H1 (cell line): Measurements from ENCODE around the gene TDP1. TPM values are rescaled to one million over a fixed set of nuclear protein-coding genes. Genes with fewer than 3 reads are reported as not detected.

ENCODE experiments used
- CTCF ChIA-PET: fragments of 300-600 bp; sonication (Branson Sonifier 250); formaldehyde crosslinking; loops from one replicate; lab custom pipeline; 2021; ENCODE audit not compliant: partially characterized antibody; lab: Charles Lee
- POLR2A ChIA-PET: fragments of 300-600 bp; sonication (Branson Sonifier 250); formaldehyde crosslinking; loops from one replicate; lab custom pipeline; 2021; ENCODE audit warnings: inconsistent platforms; ENCODE audit not compliant: partially characterized antibody; lab: Charles Lee
- DNase-seq, 2 experiments: peaks; one replicate each; pipeline versions ENCODE4 v3.0.0 to v3.0.0-alpha.2; 2010 to 2022; ENCODE audit warnings: low spot score in 2 of 2, low read depth in 1 of 2, mixed read lengths in 1 of 2
- FAIRE-seq: peaks from 2 replicates; lab custom pipeline; 2011; peaks lifted over from hg19 to GRCh38; lab: Jason Lieb, UNC
- H2AFZ ChIP-seq: 2 replicates; pipeline ENCODE4 v1.8.1; 2012; ENCODE audit warnings: low read length, inconsistent platforms
- H2AK5ac ChIP-seq: 2 replicates; pipeline ENCODE4 v1.6.1; 2013; ENCODE audit warnings: low read depth, low read length
- H2BK120ac ChIP-seq: replicated peaks from 2 replicates; pipeline ENCODE3; 2013; ENCODE audit warnings: low read depth, low read length, inconsistent platforms
- H2BK12ac ChIP-seq: 2 replicates; pipeline ENCODE4 v1.6.1; 2013; ENCODE audit warnings: low read depth, low read length
- H2BK15ac ChIP-seq: 2 replicates; pipeline ENCODE4 v1.6.1; 2013; ENCODE audit warnings: low read length
- H2BK20ac ChIP-seq: 2 replicates; pipeline ENCODE4 v1.6.1; 2013; ENCODE audit warnings: low read length
- H2BK5ac ChIP-seq: 2 replicates; pipeline ENCODE4 v1.6.1; 2013; ENCODE audit warnings: low read depth, low read length
- H3K14ac ChIP-seq: 2 replicates; pipeline ENCODE4 v1.6.1; 2013; ENCODE audit warnings: inconsistent platforms; ENCODE audit not compliant: insufficient read length
- H3K18ac ChIP-seq: 2 replicates; pipeline ENCODE4 v1.6.1; 2013; ENCODE audit warnings: low read length; ENCODE audit errors: extremely low read depth
- H3K23ac ChIP-seq: 2 replicates; pipeline ENCODE4 v1.6.1; 2013; ENCODE audit warnings: inconsistent platforms; ENCODE audit not compliant: insufficient read length
- H3K23me2 ChIP-seq: 2 replicates; pipeline ENCODE4 v1.6.1; 2013; ENCODE audit warnings: low read depth, low read length
- H3K27ac ChIP-seq: 2 replicates; pipeline ENCODE4 v1.6.1; 2011; ENCODE audit warnings: low read depth, low read length, inconsistent platforms
- H3K27me3 ChIP-seq, 4 experiments: replicated peaks in 1 of 4; 1 replicate in 1 of 4; 2 replicates in 3 of 4; pipeline versions ENCODE4 v1.6.1 to v1.8.1; 2011 to 2013; ENCODE audit warnings: low read length in 3 of 4, mild to moderate bottlenecking in 3 of 4, inconsistent platforms in 2 of 4, mixed read lengths in 2 of 4, moderate library complexity in 1 of 4; ENCODE audit not compliant: control insufficient read depth in 3 of 4, insufficient read depth in 3 of 4; ENCODE audit errors: extremely low read depth in 1 of 4
- H3K36me3 ChIP-seq, 4 experiments: 2 replicates each; pipeline versions ENCODE4 v1.6.1 to v1.8.1; 2011 to 2013; ENCODE audit warnings: mild to moderate bottlenecking in 4 of 4, low read length in 3 of 4, moderate library complexity in 2 of 4, control low read depth in 1 of 4, inconsistent platforms in 1 of 4; ENCODE audit not compliant: insufficient read depth in 4 of 4, control insufficient read depth in 2 of 4
- H3K4ac ChIP-seq: replicated peaks from 2 replicates; pipeline ENCODE3; 2013; ENCODE audit warnings: low read length, low read depth, mixed read lengths, inconsistent platforms; ENCODE audit not compliant: insufficient read length
- H3K4me1 ChIP-seq, 4 experiments: replicated peaks in 1 of 4; 1 replicate in 1 of 4; 2 replicates in 3 of 4; pipeline versions ENCODE4 v1.6.1 to v1.8.1; 2011 to 2013; ENCODE audit warnings: low read length in 3 of 4, inconsistent platforms in 2 of 4, mixed read lengths in 1 of 4; ENCODE audit not compliant: insufficient read depth in 4 of 4, control insufficient read depth in 3 of 4
- H3K4me2 ChIP-seq, 2 experiments: 2 replicates each; pipeline versions ENCODE4 v1.6.1 to v1.8.1; 2011 to 2013; ENCODE audit warnings: low read depth in 2 of 2, low read length in 2 of 2, control low read depth in 1 of 2, inconsistent platforms in 1 of 2, mild to moderate bottlenecking in 1 of 2; ENCODE audit not compliant: insufficient read depth in 1 of 2
- H3K4me3 ChIP-seq, 4 experiments: fragments of 200-600, 300-600 bp in 1 of 4; sonication (generic), shearing (Covaris generic), sonication (Bioruptor Twin) in 1 of 4; 2 replicates each; pipeline versions ENCODE4 v1.5.1 to v1.8.1; 2011 to 2016; ENCODE audit warnings: low read length in 4 of 4, low read depth in 3 of 4, control low read depth in 2 of 4, inconsistent platforms in 2 of 4, mild to moderate bottlenecking in 2 of 4, mixed read lengths in 1 of 4, moderate library complexity in 1 of 4; ENCODE audit not compliant: insufficient read depth in 2 of 4; ENCODE audit errors: extremely low read depth in 1 of 4
- H3K56ac ChIP-seq: replicated peaks from 2 replicates; pipeline ENCODE3; 2013; ENCODE audit warnings: low read depth, mild to moderate bottlenecking, mixed read lengths, low read length, inconsistent platforms; ENCODE audit not compliant: insufficient read length
- H3K79me1 ChIP-seq: 2 replicates; pipeline ENCODE4 v1.6.1; 2013; ENCODE audit warnings: low read depth, low read length, control low read depth
- H3K79me2 ChIP-seq, 2 experiments: 2 replicates each; pipeline versions ENCODE4 v1.6.1 to v1.8.1; 2012 to 2013; ENCODE audit warnings: low read length in 2 of 2, mild to moderate bottlenecking in 2 of 2, inconsistent platforms in 1 of 2; ENCODE audit not compliant: insufficient read depth in 2 of 2, control insufficient read depth in 1 of 2
- H3K9ac ChIP-seq, 4 experiments: replicated peaks in 1 of 4; 1 replicate in 1 of 4; 2 replicates in 3 of 4; pipeline versions ENCODE4 v1.6.1 to v1.8.1; 2011 to 2013; ENCODE audit warnings: low read depth in 3 of 4, low read length in 3 of 4, control low read depth in 2 of 4, mild to moderate bottlenecking in 2 of 4, moderate library complexity in 2 of 4, inconsistent platforms in 1 of 4; ENCODE audit errors: extremely low read depth in 1 of 4
- H3K9me3 ChIP-seq, 2 experiments: 2 replicates each; pipeline versions ENCODE4 v1.6.1 to v1.8.1; 2012 to 2013; ENCODE audit warnings: mild to moderate bottlenecking in 2 of 2, moderate library complexity in 2 of 2, control low read depth in 1 of 2, inconsistent platforms in 1 of 2, low read depth in 1 of 2, low read length in 1 of 2, mixed read lengths in 1 of 2; ENCODE audit not compliant: insufficient read depth in 2 of 2
- H4K20me1 ChIP-seq, 2 experiments: replicated peaks in 1 of 2; 2 replicates each; pipeline versions ENCODE3 to v1.8.1; 2011 to 2013; ENCODE audit warnings: inconsistent platforms in 2 of 2, low read length in 2 of 2, mild to moderate bottlenecking in 1 of 2; ENCODE audit not compliant: insufficient read depth in 2 of 2, control insufficient read depth in 1 of 2
- H4K5ac ChIP-seq: 2 replicates; pipeline ENCODE4 v1.6.1; 2013; ENCODE audit warnings: low read length, low read depth, mixed read lengths, inconsistent platforms; ENCODE audit not compliant: insufficient read length
- H4K8ac ChIP-seq: 2 replicates; pipeline ENCODE4 v1.8.0; 2013; ENCODE audit warnings: mild to moderate bottlenecking, moderate library complexity, low read length, inconsistent platforms; ENCODE audit not compliant: insufficient read depth; ENCODE audit errors: extremely low read depth
- H4K91ac ChIP-seq: replicated peaks from 2 replicates; pipeline ENCODE3; 2013; ENCODE audit warnings: low read length, mixed read lengths, inconsistent platforms; ENCODE audit not compliant: insufficient read length
- BRCA1 ChIP-seq: IDR thresholded peaks from 2 replicates; pipeline ENCODE4 v1.6.1; 2012; ENCODE audit warnings: low read depth, low read length, improper control_type of control experiment
- CEBPB ChIP-seq: IDR thresholded peaks from 2 replicates; pipeline ENCODE4 v1.6.1; 2012; ENCODE audit warnings: low read depth, low read length
- GABPA ChIP-seq: IDR thresholded peaks from 2 replicates; pipeline ENCODE4 v1.6.1; 2011; ENCODE audit warnings: mild to moderate bottlenecking, low read length, moderate library complexity, borderline replicate concordance; ENCODE audit not compliant: insufficient read depth
- GTF2F1 ChIP-seq: IDR thresholded peaks from 2 replicates; pipeline ENCODE4 v1.6.1; 2012; ENCODE audit warnings: low read depth, low read length, improper control_type of control experiment, borderline replicate concordance
- KDM4A ChIP-seq: IDR thresholded peaks from one replicate; pipeline ENCODE4 v1.7.1; 2012; ENCODE audit warnings: low read depth, mild to moderate bottlenecking, moderate library complexity, low read length, inconsistent platforms; ENCODE audit not compliant: severe bottlenecking
- KDM5A ChIP-seq: fragments of 200-600 bp; IDR thresholded peaks from 2 replicates; pipeline ENCODE4 v1.7.1; 2012; ENCODE audit warnings: mild to moderate bottlenecking, low read length, inconsistent platforms, mixed read lengths
- PHF8 ChIP-seq: fragments of 200-600 bp; sonication (generic); conservative IDR thresholded peaks from 2 replicates; pipeline ENCODE4 v1.7.1; 2012; ENCODE audit warnings: low read depth, mild to moderate bottlenecking, inconsistent platforms, low read length, moderate library complexity
- RBBP5 ChIP-seq: IDR thresholded peaks from 2 replicates; pipeline ENCODE4 v1.7.1; 2012; ENCODE audit warnings: low read depth, mild to moderate bottlenecking, inconsistent platforms, low read length, moderate library complexity, borderline replicate concordance
- SAP30 ChIP-seq: fragments of 300-600 bp; sonication (generic); IDR thresholded peaks from 2 replicates; pipeline ENCODE4 v1.7.1; 2012; ENCODE audit warnings: low read length, moderate library complexity, mild to moderate bottlenecking, inconsistent platforms; ENCODE audit not compliant: insufficient read depth, insufficient replicate concordance
- SP1 ChIP-seq: IDR thresholded peaks from 2 replicates; pipeline ENCODE4 v1.6.1; 2011; ENCODE audit warnings: low read depth, low read length
- SP4 ChIP-seq: IDR thresholded peaks from 2 replicates; pipeline ENCODE4 v1.6.1; 2012; ENCODE audit warnings: low read length, inconsistent platforms
- SUZ12 ChIP-seq: fragments of 200-600 bp; sonication (generic); IDR thresholded peaks from 2 replicates; pipeline ENCODE4 v1.6.1; 2012; ENCODE audit warnings: mild to moderate bottlenecking, inconsistent platforms, low read length, moderate library complexity, mixed read lengths
- USF2 ChIP-seq: IDR thresholded peaks from 2 replicates; pipeline ENCODE4 v1.6.1; 2011; ENCODE audit warnings: low read length, improper control_type of control experiment
- ZNF274 ChIP-seq: IDR thresholded peaks from 2 replicates; pipeline ENCODE4 v1.7.0; 2012; ENCODE audit warnings: low read length, borderline replicate concordance; ENCODE audit errors: extremely low read depth
- WGBS, 2 experiments: shearing (Covaris generic) in 1 of 2; methylation state at CpG; one replicate each; pipeline versions ENCODE4 v1.1.6 to v1.1.7; 2013 to 2015; ENCODE audit warnings: low lambda C conversion rate in 2 of 2, mixed read lengths in 2 of 2, inconsistent platforms in 1 of 2, low coverage in 1 of 2, missing lambda C conversion rate in 1 of 2; ENCODE audit not compliant: insufficient replicate concordance in 2 of 2, insufficient coverage in 1 of 2, insufficient read length in 1 of 2; ENCODE audit errors: extremely low coverage in 1 of 2, missing lambda C conversion rate in 1 of 2; 5-methylcytosine and 5-hydroxymethylcytosine counted together
- polyA plus RNA-seq, 7 experiments: library from polyadenylated mRNA; depleted of rRNA in 3 of 7; stranded (reverse) in 5 of 7; unstranded in 2 of 7; fragments of >200 nt in 5 of 7; fragments of 200-250 nt in 2 of 7; gene quantifications; 1 replicate in 5 of 7; 2 replicates in 1 of 7; 4 replicates in 1 of 7; pipeline versions ENCODE4 v1.2.1 to v1.2.3, GENCODE V29; 2011 to 2013; ENCODE audit warnings: missing spikeins in 2 of 7, mixed read lengths in 2 of 7
- total RNA-seq: library from RNA; stranded (reverse); fragmentation: NEBNext Ultra II Directional; extraction: Animal tissue kit (Norgen Biotek cat#: 25700); gene quantifications from 2 replicates; pipeline ENCODE4 v1.2.1, GENCODE V29; 2021

Gene TDP1
- total and polyA plus RNA-seq, 2 of the 8 experiments (the other 6 are each of a cell fraction or from before 2014, with no cell fraction given): 32.2 to 69.9 TPM

GRCh38 chr14:89918721-89919120 is 37.0 kb upstream of the TDP1 start:
- H3K23me2 ChIP-seq: no peaks in the 10 kb centered on the region; the same call in 1 of the 2 replicates
- H4K91ac ChIP-seq: no peak overlapping the region
- H4K20me1 ChIP-seq: no peaks in the 10 kb centered on the region
- no peak overlapping the region for H2BK20ac ChIP-seq
- H2BK15ac ChIP-seq: no peak overlapping the region
- H3K18ac ChIP-seq: no peak overlapping the region
- no peak overlapping the region for H3K4me2 ChIP-seq
- H3K4me3 ChIP-seq: no peak overlapping the region
- no peaks in the 10 kb centered on the region for H3K27me3 ChIP-seq
- H4K8ac ChIP-seq: no peak overlapping the region
- H3K9ac ChIP-seq: no peak overlapping the region
- no peaks in the 10 kb centered on the region for H3K79me2 ChIP-seq
- H3K56ac ChIP-seq: no peak overlapping the region
- H2BK120ac ChIP-seq: no peak overlapping the region
- no peak overlapping the region for H2AK5ac ChIP-seq
- H3K23ac ChIP-seq: no peak overlapping the region
- no peak overlapping the region for H3K27ac ChIP-seq
- no peak overlapping the region for H3K14ac ChIP-seq
- 87% methylated on average over 2 of the region's 2 CpGs; no CpG with 5 or more reads in 1 of the 2 experiments for WGBS, 2 experiments
- H3K4ac ChIP-seq: no peak overlapping the region
- H4K5ac ChIP-seq: no peak overlapping the region
- no peak overlapping the region for H2BK5ac ChIP-seq
- no peak overlapping the region for H2AFZ ChIP-seq
- peaks cover 0 to 3% (median 0%) of the 10 kb centered on the region in 4 experiments; a peak in 2 of 7 replicates for H3K4me1 ChIP-seq
- ChIA-PET CTCF (no interaction called here), POLR2A (interaction anchor here (1.0 kb wide), 1 partner anchor 88 kb away, joined by 3 read pairs; no protein-coding TSS in a partner anchor)
- no peak overlapping the region for H2BK12ac ChIP-seq
- no peaks in the 10 kb centered on the region for H3K36me3 ChIP-seq
- no peaks in the 10 kb centered on the region for H3K79me1 ChIP-seq
- FAIRE-seq (no peak), DNase-seq (no peak)
- no peaks in the 10 kb centered on the region for H3K9me3 ChIP-seq
- TF ChIP-seq SAP30 (no peak), SUZ12 (no peak), SP1 (no peak), SP4 (no peak), RBBP5 (no peak), GABPA (no peak), KDM4A (no peak), GTF2F1 (no peak), CEBPB (no peak), KDM5A (no peak), PHF8 (no peak), BRCA1 (no peak), USF2 (no peak), ZNF274 (no peak)
